Spleen (tissue), 11 donors: ENCODE measurements around the gene PARD3. TPM values are rescaled to one million over a fixed set of nuclear protein-coding genes. Genes with fewer than 3 reads are reported as not detected.

Experiments used
- DNase-seq: peaks from one replicate; pipeline ENCODE4 v3.0.0-alpha.2; 2020
- H3K27ac ChIP-seq, 8 donors: fragments of 200-600 bp; sonication (generic) in 7 of 8; 1 replicate in 4 of 8; 2 replicates in 4 of 8; pipeline versions ENCODE4 v1.5.0 to v1.8.0; 2016 to 2021; ENCODE audit warnings: inconsistent platforms in 4 of 8, mild to moderate bottlenecking in 4 of 8, moderate library complexity in 1 of 8
- H3K27me3 ChIP-seq, 7 donors: fragments of 200-600 bp; sonication (generic) in 6 of 7; replicated peaks in 1 of 7; 1 replicate in 4 of 7; 2 replicates in 3 of 7; pipeline versions ENCODE4 v1.5.0 to v1.8.0; 2016 to 2021; ENCODE audit warnings: inconsistent platforms in 3 of 7, mild to moderate bottlenecking in 1 of 7
- H3K36me3 ChIP-seq, 6 donors: fragments of 200-600 bp; sonication (generic) in 5 of 6; 1 replicate in 4 of 6; 2 replicates in 2 of 6; pipeline versions ENCODE4 v1.5.0 to v1.8.0; 2016 to 2021; ENCODE audit warnings: inconsistent platforms in 2 of 6
- H3K4me1 ChIP-seq, 6 donors: fragments of 200-600 bp; sonication (generic) in 5 of 6; 1 replicate in 3 of 6; 2 replicates in 3 of 6; pipeline versions ENCODE4 v1.5.0 to v1.8.0; 2016 to 2021; ENCODE audit warnings: inconsistent platforms in 3 of 6
- H3K4me3 ChIP-seq, 8 donors: fragments of 200-600 bp; sonication (generic) in 7 of 8; 1 replicate in 4 of 8; 2 replicates in 4 of 8; pipeline versions ENCODE4 v1.5.0 to v1.8.0; 2016 to 2021; ENCODE audit warnings: inconsistent platforms in 4 of 8, mild to moderate bottlenecking in 4 of 8, moderate library complexity in 2 of 8
- H3K9me3 ChIP-seq, 8 donors: fragments of 200-600 bp; sonication (generic) in 7 of 8; 1 replicate in 4 of 8; 2 replicates in 4 of 8; pipeline versions ENCODE4 v1.5.0 to v1.8.0; 2016 to 2021; ENCODE audit warnings: inconsistent platforms in 4 of 8
- POLR2A ChIP-seq, 3 donors: fragments of 450-650 bp; IDR thresholded peaks; one replicate each; pipeline ENCODE4 v1.5.1; 2017; ENCODE audit warnings: antibody characterized with exemption in 3 of 3, mild to moderate bottlenecking in 1 of 3
- POLR2AphosphoS5 ChIP-seq, 3 donors: sonication (generic); formaldehyde crosslinking; IDR thresholded peaks; one replicate each; pipeline ENCODE4 v1.5.1; 2017; ENCODE audit warnings: antibody characterized with exemption in 3 of 3
- WGBS, 5 donors: extraction: QIAGEN DNeasy Blood & Tissue Kit in 3 of 5; methylation state at CpG; one replicate each; pipeline versions ENCODE4 v1.1.5 to v1.1.7; 2013 to 2018; 5-methylcytosine and 5-hydroxymethylcytosine counted together
- intact Hi-C: fragments of 100-400 bp; cut with DNase I; formaldehyde crosslinking; loops from one replicate; pipeline ENCODE4 v1.15.0; 2023; ENCODE audit warnings: low total_unique reads
- polyA plus RNA-seq, 3 donors: library from polyadenylated mRNA; stranded (reverse); fragments of 200-250 nt; gene quantifications; one replicate each; pipeline ENCODE4 v1.2.1, GENCODE V29; 2013
- total RNA-seq, 7 donors: library from RNA; depleted of rRNA in 3 of 7; stranded (reverse); fragments of >200 nt in 3 of 7; fragmentation: NEBNext Ultra II Directional in 4 of 7; extraction: Animal tissue kit (Norgen Biotek cat#: 25700) in 4 of 7; gene quantifications; one replicate each; pipeline versions ENCODE4 v1.1.0 to v1.2.1, GENCODE V29; 2016 to 2021
- TF ChIP-seq, protein P1 (sequence below), 11 experiments: fragments of 200-600 bp in 7 of 11; fragments of 450-650 bp in 4 of 11; sonication (generic) in 4 of 11; IDR thresholded peaks in 8 of 11; conservative IDR thresholded peaks in 3 of 11; 1 replicate in 7 of 11; 2 replicates in 4 of 11; pipeline versions ENCODE4 v1.4.0 to v1.8.0; 2016 to 2021; ENCODE audit warnings: antibody characterized with exemption in 11 of 11, inconsistent platforms in 4 of 11, mild to moderate bottlenecking in 1 of 11
- donor health status: healthy with polysubstance abuse.
- donor health status: DM: no; HTN: no; CAD: no; lungs with moderate emphysema.
- donor health status: DM: no; HTN: no; CAD: no.
- donor health status: Bipolar disorder and iron deficiency.
- donor health status: healthy.
- donor health status: DM: no; HTN: no; CAD: no.
- donor health status: DM: yes; HTN: yes; CAD: no.

Gene PARD3
- total and polyA plus RNA-seq, 10 donors, result 2.8 to 18.9 (median 10.8) TPM

DNA sequence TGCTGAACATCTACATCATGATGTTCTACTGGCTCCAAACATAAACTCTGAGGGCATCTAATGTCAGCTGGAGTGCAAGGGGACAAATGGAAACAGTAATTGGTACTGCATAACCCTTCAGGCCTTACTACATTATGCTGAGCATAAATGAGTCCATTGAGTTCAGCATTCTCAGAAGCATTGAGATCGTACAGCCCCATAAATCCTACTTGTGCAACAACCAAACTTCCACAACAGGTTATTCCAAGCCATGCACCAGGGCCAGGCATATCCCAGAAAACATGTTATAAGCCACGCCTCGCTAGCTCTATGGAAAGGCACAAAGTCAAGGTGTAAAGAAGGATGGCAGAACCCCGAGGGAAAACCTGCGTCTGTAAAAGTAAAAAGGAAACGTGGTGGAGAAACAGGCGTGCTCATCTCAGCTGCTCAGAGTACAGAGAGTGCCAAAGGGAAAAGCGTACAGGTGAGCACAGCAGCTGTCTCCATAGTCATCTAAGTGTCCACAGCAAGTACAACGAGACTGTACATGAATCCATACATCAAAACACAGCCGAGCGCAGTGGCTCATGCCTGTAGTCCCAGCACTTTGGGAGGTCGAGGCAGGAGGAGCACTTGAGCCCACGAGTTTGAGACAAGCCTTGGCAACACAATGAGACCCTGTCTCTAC, 124.6 kb downstream of the PARD3 start:
- no peak for DNase-seq
- H3K27ac ChIP-seq, result no peak overlapping the region
- no peaks in the 10 kb centered on the region for H3K9me3 ChIP-seq
- no peak overlapping the region for H3K4me3 ChIP-seq
- TF ChIP-seq POLR2AphosphoS5 (IDR thresholded peaks at IDR 0.05) (no peak), POLR2A (IDR thresholded peaks at IDR 0.05) (no peak)
- TF ChIP-seq, protein P1, sequence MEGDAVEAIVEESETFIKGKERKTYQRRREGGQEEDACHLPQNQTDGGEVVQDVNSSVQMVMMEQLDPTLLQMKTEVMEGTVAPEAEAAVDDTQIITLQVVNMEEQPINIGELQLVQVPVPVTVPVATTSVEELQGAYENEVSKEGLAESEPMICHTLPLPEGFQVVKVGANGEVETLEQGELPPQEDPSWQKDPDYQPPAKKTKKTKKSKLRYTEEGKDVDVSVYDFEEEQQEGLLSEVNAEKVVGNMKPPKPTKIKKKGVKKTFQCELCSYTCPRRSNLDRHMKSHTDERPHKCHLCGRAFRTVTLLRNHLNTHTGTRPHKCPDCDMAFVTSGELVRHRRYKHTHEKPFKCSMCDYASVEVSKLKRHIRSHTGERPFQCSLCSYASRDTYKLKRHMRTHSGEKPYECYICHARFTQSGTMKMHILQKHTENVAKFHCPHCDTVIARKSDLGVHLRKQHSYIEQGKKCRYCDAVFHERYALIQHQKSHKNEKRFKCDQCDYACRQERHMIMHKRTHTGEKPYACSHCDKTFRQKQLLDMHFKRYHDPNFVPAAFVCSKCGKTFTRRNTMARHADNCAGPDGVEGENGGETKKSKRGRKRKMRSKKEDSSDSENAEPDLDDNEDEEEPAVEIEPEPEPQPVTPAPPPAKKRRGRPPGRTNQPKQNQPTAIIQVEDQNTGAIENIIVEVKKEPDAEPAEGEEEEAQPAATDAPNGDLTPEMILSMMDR (IDR thresholded peaks at IDR 0.05 in 8 of 11, conservative IDR thresholded peaks at IDR 0.05 in 3 of 11), result no peak
- H3K36me3 ChIP-seq, result no peaks in the 10 kb centered on the region
- no peaks in the 10 kb centered on the region for H3K4me1 ChIP-seq
- WGBS, 5 donors, result 84 to 90% (median 87%) methylated on average over 13 of the region's 13 CpGs
- intact Hi-C loops, result no loop called here
- no peaks in the 10 kb centered on the region for H3K27me3 ChIP-seq

DNA sequence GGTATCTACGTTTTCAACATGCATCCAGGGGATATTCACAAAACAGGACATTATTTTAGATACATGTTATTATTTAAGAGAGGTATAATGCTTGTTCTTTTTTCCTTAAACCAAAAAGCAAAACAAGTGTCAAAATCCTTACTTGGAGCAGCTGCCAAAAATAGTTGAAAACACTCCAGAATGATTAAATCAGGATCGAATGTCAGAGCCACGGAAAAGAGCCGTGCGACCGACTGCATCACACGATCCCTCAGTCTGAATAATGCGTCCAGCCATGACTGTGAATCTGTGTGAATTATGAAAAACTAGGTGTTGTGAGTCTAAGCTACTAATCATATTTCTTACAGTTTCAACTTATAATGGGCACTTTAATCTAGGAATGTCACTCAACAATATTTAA, 126.0 kb downstream of the PARD3 start:
- H3K4me3 ChIP-seq, result no peak overlapping the region
- intact Hi-C loops, result no loop called here
- TF ChIP-seq POLR2AphosphoS5 (IDR thresholded peaks at IDR 0.05) (no peak), POLR2A (IDR thresholded peaks at IDR 0.05) (no peak)
- TF ChIP-seq, protein P1 (IDR thresholded peaks at IDR 0.05 in 8 of 11, conservative IDR thresholded peaks at IDR 0.05 in 3 of 11), result no peak

DNA sequence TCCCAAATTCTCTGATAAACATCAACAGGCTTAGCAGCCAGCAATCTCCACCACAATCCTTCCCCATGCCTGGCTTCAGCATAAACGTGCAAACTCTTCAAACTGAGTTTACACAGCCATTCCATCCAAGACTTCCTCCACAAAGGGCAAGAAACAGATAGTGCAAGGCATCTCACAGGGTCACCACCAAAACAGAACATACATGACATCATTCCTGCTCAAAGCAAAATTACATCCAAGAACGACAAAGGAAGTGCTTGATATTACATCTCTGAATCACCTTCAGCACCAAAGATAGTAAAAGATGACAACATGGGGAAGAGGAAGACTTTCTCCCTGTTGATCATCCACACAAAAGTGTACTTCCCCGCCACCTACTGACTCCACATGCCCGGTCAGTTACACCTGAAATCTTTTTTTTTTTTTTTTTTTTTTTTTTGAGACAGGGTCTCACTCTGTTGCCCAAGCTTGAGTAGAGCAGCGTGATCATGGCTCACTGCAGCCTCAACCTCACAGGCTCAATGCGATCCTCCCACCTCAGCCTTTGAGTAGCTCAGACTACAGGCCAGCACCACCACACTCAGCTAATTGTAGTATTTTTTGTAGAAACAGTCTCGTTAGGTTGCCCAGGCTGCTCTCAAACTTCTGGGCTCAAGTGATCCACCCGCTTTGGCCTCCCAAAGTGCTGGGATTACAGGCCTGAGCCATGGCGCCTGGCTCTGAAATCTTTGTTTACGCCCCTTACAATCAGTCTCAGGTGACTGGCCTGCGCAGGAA, 127.5 kb downstream of the PARD3 start:
- no peak for DNase-seq
- Histone ChIP-seq H3K4me3 (no peak overlapping the region), H3K27ac (no peak overlapping the region), H3K4me1 (no peaks in the 10 kb centered on the region), H3K27me3 (no peaks in the 10 kb centered on the region), H3K36me3 (no peaks in the 10 kb centered on the region), H3K9me3 (no peaks in the 10 kb centered on the region)
- intact Hi-C loops, result no loop called here
- 74 to 90% (median 86%) methylated on average over 11 of the region's 11 CpGs for WGBS, 5 donors
- TF ChIP-seq, protein P1 (IDR thresholded peaks at IDR 0.05 in 8 of 11, conservative IDR thresholded peaks at IDR 0.05 in 3 of 11), result no peak
- TF ChIP-seq POLR2AphosphoS5 (IDR thresholded peaks at IDR 0.05) (no peak), POLR2A (IDR thresholded peaks at IDR 0.05) (no peak)

More for the DNA sequence above, 126.0 kb downstream of the PARD3 start:
- no peaks in the 10 kb centered on the region for H3K27me3 ChIP-seq
- no peak overlapping the region for H3K27ac ChIP-seq
- H3K9me3 ChIP-seq, result no peaks in the 10 kb centered on the region
- WGBS, 5 donors, result 75 to 85% (median 81%) methylated on average over 8 of the region's 8 CpGs
- DNase-seq, result no peak
- no peaks in the 10 kb centered on the region for H3K4me1 ChIP-seq
- H3K36me3 ChIP-seq, result no peaks in the 10 kb centered on the region

DNA sequence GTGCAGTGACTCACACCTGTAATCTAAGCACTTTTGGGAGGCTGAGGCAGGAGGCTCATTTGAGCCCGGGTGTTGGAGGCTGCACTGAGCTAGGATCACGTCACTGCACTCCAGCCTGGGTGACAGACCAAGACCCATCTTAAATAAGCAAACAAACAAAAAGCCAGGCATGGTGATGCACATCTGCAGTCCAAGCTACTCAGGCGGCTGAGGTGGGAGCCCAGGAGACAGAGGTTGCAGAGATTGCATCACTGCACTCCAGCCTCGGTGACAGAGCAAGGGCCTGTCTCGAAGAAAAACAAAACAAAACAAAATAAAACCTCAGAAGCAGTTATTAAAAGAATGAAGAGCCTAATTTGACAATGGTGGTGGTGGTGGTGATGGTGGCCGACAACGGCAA, 132.5 kb downstream of the PARD3 start:
- 89 to 92% (median 90%) methylated on average over 7 of the region's 7 CpGs for WGBS, 5 donors

More for the DNA sequence above, 132.5 kb downstream of the PARD3 start:
- no peak for DNase-seq
- Histone ChIP-seq H3K9me3 (no peaks in the 10 kb centered on the region), H3K4me3 (no peak overlapping the region), H3K27me3 (no peaks in the 10 kb centered on the region), H3K4me1 (no peaks in the 10 kb centered on the region), H3K36me3 (no peaks in the 10 kb centered on the region), H3K27ac (no peak overlapping the region)
- TF ChIP-seq POLR2A (IDR thresholded peaks at IDR 0.05) (no peak), POLR2AphosphoS5 (IDR thresholded peaks at IDR 0.05) (no peak)
- TF ChIP-seq, protein P1 (IDR thresholded peaks at IDR 0.05 in 8 of 11, conservative IDR thresholded peaks at IDR 0.05 in 3 of 11), result no peak
- intact Hi-C loops, result no loop called here
